SU-DHL-6 (cell line): Measurements from ENCODE around the gene RIPPLY2.

ENCODE experiments used
- EZH2phosphoT487 ChIP-seq: fragments of 200-600 bp; sonication (generic), shearing (Covaris generic); conservative IDR thresholded peaks from 2 replicates; pipeline ENCODE4 v1.6.1; 2018; ENCODE audit warnings: mild to moderate bottlenecking, antibody characterized with exemption, low read length, moderate library complexity, mixed read lengths
- TF ChIP-seq, protein P1 (sequence below): fragments of 200-600 bp; sonication (generic); IDR thresholded peaks from one replicate; pipeline ENCODE4 v1.5.1; 2017; ENCODE audit warnings: antibody characterized with exemption, mild to moderate bottlenecking, low read length, moderate library complexity; ENCODE audit not compliant: insufficient read depth, poor library complexity, severe bottlenecking

DNA sequence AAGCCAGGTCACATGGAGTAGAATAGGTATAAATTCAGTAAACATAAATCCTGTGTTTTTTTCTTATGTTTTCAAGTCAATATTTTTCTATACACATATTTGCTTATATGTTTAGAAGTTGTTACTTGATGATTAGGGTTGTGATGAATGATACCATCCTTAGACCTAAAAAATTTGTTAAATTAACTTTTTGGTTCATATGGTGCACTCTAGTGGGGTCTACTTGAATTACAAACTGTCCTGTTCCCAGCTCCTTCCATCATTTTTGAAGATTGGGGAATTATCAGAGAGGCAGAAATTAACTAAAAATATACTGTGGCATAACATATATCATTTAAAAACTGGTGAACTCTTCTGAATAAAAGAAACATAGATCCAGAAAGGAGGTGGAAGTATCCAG is 48.3 kb upstream of the RIPPLY2 start:
- TF ChIP-seq, protein P1, sequence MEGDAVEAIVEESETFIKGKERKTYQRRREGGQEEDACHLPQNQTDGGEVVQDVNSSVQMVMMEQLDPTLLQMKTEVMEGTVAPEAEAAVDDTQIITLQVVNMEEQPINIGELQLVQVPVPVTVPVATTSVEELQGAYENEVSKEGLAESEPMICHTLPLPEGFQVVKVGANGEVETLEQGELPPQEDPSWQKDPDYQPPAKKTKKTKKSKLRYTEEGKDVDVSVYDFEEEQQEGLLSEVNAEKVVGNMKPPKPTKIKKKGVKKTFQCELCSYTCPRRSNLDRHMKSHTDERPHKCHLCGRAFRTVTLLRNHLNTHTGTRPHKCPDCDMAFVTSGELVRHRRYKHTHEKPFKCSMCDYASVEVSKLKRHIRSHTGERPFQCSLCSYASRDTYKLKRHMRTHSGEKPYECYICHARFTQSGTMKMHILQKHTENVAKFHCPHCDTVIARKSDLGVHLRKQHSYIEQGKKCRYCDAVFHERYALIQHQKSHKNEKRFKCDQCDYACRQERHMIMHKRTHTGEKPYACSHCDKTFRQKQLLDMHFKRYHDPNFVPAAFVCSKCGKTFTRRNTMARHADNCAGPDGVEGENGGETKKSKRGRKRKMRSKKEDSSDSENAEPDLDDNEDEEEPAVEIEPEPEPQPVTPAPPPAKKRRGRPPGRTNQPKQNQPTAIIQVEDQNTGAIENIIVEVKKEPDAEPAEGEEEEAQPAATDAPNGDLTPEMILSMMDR = no peak
- no peak for TF ChIP-seq EZH2phosphoT487
